ENCODE results near the gene HDAC4.

HDAC4 gene

DNA sequence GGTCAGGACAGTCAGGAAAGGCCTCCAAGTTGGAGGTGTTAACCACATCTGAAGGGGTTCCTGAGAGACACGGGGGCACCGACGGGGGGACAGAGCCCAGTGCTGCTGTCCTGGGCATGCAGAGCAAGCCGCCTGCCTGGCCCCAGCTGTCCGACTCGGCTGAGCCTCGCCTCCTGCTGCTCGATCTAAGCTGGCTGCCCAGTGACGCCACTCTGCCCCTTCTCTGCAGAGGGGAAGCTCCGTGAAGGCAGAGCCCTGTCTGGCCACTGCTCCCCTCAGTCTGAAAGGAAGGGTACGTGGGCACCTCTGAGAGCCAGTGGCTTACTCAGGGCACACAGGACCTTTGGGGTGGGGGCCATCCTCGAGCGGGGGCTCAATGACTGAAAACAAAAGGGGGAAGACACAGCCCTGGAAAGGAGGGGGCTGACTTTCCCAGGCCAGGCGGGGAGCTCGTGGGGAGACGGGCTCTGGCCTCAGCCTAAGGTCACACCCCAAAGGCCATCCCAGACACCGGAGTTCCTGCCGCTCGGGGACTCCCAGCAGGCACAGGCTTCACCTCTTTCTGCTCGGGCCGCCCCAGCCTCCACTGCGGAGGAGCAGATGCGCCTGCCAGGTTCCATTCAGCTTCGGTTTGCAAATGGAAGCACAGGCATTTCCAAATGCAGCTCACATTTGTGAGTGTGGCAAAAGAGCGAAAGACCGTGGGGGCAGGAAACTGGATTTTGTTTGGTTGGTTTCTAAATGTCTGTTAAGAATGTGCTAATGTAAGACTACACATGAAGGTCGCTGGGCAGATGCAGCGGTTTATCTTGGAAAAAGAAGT lies 136.9 kb downstream of the HDAC4 start:
- DNase-seq = no peak

- no peak for DNase-seq
Measured at GRCh38 chr2:239263231-239263630, 137.6 kb downstream of the HDAC4 start.

DNA sequence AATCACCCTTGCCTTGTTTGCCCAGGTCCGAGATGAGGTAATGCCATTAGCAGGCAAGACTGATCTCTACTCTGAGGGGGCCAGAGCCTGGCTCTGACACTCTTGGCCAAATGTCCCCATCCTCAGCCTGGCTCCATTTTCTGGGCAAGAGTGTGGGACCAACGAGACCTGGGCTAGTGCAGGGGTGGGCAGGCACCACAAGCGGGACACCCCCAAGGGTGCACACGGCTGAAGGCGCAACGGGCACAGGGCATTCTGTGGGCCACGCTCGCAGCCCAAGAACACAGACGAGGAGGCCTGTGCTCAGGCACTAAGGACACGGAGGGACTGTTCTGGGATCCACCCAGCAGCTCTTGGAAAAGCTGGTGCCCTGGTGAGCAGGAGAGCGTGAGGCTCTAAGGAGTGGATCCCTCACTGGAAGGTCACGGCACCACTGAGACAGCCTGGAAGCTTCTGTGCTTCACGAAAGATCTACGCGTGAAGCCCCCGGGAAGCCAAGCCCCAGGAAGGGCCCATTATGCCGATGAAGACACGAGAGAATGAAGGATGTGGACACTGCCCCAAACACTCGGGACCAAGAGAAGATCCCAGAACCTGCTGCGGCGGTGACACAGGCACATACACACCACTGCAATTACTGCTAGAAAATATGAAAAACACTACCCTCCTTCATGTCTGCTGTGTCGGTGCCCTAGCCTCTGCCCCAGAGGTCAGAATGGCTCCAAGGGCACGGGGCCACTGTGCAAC lies 138.2 kb downstream of the HDAC4 start:
- no peak for DNase-seq

DNA sequence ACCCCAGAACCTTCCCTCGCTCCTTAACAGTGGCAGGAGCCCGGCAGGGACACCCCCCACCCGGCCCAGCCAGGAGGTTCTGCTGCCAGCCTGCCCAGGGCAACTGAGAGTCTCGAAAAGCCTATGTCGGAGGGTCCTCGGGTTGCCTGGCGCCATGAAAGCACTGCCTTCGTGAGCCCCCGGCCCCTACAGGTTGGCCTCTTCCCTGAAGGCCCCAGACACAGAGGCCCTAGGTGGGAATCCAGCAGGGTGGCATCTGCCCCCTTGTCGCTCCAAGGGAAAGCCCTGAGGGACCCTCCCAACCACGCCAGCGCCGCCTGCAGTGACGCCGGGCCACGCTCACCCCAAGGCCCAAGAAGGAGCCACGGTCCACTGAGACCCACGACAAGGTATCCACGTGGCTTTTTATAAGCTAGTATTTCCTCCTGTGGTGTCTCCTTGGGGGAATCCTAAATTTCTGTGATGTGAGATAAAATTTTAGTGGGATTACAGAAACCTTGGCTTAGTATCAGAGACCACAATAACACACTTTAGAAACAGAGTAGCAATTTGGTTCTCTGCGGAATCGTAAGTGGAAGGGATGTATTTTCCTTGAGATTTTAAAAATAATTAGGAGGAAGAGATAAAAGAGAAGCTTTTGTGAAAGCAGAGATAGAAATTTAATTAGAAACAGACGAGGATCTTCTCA lies 138.9 kb downstream of the HDAC4 start:
- DNase-seq = no peak

GRCh38 chr2:239261356-239261755 lies 139.5 kb downstream of the HDAC4 start:
- DNase-seq = no peak

- no peak for DNase-seq
Measured at GRCh38 chr2:239260546-239261327, 140.1 kb downstream of the HDAC4 start.

DNA sequence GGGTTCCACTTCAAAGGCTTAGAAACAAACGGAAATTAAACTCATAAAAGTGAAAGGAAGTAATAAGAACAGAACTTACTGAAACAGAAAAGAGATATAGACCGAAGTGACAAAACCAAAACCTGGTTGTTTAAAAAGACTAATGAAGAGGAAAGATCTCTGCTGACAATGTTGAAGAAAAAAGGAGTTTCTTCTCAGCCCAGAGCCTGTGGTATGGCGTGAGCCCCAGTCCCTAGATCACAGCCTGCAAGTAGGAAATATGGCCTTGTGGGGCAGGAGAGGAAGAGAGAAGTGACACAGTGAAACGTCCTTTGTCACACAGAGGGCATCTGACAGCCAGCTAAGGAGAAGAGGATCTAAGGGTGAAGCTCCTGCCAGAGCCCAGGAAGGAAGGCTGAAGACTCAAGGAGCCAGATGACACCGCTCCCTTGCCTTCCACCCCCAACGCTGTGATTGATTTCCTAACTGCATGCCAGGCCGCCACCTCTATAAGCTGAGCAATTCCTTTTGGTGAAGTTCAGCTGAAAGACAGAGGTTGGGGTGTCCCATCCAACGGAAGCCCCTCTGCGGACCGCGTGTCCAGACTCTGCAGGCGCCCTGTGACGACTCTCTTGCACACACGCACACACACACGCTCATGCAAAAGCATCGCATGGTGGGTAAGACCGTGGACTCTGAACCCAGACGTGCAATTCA lies 141.1 kb downstream of the HDAC4 start:
- no peak for DNase-seq

GRCh38 chr2:239259173-239259572 lies 141.6 kb downstream of the HDAC4 start:
- DNase-seq = no peak

- DNase-seq = no peak
Measured at GRCh38 chr2:239258248-239258647, 142.6 kb downstream of the HDAC4 start.

DNA sequence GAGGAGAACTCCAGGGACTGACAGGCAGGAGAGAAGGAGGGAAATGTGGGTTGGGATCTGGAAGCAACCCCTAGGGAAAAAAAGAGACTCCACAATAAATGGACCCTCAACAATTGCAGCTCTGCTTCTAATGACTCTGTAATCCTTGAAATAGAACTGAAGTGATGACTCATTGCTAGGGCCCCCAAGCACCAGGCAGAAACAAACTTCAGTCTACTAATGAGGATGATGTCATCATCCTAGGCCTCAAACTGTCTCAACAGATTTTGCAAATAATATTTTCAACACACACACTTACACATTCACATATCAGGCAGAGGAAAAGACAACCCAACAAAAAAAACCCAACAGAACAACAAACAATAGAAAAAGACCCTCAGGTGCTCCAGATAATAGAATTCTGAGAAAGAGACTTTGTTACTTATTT lies 143.3 kb downstream of the HDAC4 start:
- peak; percentile 52 for DNase-seq

DNA sequence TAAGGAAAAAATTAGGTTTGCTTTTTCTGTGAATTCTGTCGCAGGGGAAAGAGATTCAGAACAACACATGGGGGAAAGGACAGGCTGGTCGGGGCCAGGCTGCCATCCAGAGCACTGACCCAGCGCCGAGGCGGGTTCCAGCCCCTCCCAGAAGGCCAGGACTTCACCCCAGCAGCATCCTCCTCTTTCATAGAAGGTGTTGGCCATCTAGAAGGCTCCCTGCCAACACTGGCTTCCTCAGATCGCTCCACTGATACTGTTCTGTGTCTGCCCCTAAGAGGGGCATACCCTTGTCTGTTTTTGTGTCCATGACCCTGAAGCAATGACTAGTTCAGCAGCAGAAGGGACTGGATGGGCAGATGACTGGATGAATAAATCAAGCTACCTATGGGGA lies 144.5 kb downstream of the HDAC4 start:
- no peak for DNase-seq

- no peak for DNase-seq
Measured at GRCh38 chr2:239255628-239256349, 145.0 kb downstream of the HDAC4 start.

- DNase-seq = no peak
Measured at GRCh38 chr2:239255218-239255617, 145.6 kb downstream of the HDAC4 start.

DNA sequence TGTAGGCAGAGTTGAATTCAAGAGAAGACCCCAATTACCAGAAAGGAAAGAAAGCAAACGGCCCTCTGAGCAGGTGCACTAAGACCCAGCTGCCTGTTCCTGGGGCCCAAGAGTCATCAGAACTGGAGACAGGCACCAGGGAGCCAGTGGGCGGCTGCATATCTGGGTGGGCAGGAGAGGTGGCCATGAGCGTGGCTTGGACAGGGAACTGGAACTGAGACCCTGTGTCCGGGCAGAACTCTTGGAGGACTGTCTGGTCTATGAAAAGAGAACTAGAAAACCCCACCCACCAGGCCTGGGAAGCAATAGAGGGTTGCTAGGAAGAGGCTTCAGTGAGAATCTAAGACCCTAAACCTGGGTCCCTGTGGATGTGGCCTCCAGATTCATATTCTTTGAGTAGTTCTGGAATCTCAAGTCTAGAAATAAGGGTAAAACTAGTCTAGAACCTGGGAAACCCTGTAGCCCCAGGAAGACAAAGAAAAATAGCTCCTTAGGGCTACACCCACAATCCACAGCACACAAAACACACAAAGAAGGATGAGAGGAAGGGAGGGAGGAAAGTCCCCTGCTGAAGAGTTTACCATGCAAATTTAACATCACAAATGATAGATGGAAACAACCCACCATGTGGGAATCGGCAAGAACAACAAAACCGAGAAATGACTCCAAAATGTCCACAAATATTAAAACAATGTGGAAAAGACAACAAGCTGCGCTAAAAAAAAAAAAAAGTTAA lies 147.0 kb downstream of the HDAC4 start:
- DNase-seq = no peak

GRCh38 chr2:239253264-239253663 lies 147.6 kb downstream of the HDAC4 start:
- DNase-seq = peak; percentile 62

DNA sequence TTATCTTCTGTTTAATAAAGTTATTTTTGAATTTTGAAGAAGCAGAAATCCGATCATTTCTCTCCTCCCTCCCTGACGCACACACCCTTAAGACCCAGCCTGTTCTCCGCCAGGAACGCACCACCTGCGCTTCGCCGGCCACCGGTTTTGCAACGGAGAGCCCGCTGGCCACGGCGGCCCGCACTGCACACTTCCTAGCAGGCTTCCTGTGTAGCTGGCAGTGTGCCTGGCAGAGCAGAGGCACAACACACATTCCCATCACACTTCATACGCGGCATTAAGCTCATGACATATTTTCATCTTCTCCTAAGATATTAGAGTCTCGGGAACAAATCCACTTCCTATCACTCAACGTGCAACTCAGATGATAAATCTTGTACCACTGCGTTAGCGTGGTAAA lies 148.0 kb downstream of the HDAC4 start:
- DNase-seq = peak; percentile 46

DNA sequence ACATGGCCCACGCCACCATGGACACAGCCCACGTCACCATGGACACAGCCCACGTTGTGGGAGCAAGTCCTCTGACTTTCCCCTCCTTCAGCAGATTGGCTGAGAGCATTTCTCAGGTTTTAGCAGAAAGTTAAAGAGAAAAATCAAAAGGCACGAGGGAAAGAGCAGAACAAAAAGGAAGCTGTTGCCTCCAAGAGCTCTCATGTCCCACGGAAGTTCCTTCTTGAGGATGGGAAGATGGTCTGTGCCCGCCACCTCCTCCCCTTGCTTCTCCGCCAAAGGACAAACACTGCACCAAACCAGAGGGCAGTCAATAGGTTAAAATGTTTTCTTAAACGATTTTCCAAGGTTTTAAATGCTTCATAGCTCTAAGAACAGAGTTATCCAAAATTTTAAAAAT lies 148.4 kb downstream of the HDAC4 start:
- DNase-seq = no peak

GRCh38 chr2:239251971-239252370 lies 148.8 kb downstream of the HDAC4 start:
- no peak for DNase-seq

- no peak for DNase-seq
Measured at GRCh38 chr2:239250216-239251081, 150.4 kb downstream of the HDAC4 start.

- DNase-seq = no peak
Measured at GRCh38 chr2:239249776-239250175, 151.0 kb downstream of the HDAC4 start.
